GM21423 (cell line): Measurements from ENCODE around the gene AFAP1L1.
A peak's percentile ranks its signal among the peaks of the same experiment; 100 is the strongest.
"Not testable (repeated sequence)": the region's sequence is repeated elsewhere in the genome, so short reads cannot be mapped to it uniquely, and the experiment has no call there.

Experiments
- ATAC-seq: cut with Tn5 transposase; IDR thresholded peaks from one replicate; pipeline ENCODE4 v1.9.1; 2021; ENCODE audit warnings: mild to moderate bottlenecking, moderate library complexity; ENCODE audit not compliant: unreplicated experiment

Gene AFAP1L1

GRCh38 chr5:149260761-149261160 is 10.9 kb upstream of the AFAP1L1 start:
- ATAC-seq, result no peak

GRCh38 chr5:149261246-149261645 is 10.4 kb upstream of the AFAP1L1 start:
- ATAC-seq, result no peak

GRCh38 chr5:149262315-149262714 is 9.3 kb upstream of the AFAP1L1 start:
- ATAC-seq, result no peak

- ATAC-seq, result peak; percentile 80
Measured at GRCh38 chr5:149264439-149265067, 7.1 kb upstream of the AFAP1L1 start.

- no peak for ATAC-seq
Measured at GRCh38 chr5:149265068-149265465, 6.6 kb upstream of the AFAP1L1 start.

GRCh38 chr5:149265597-149265996 is 6.1 kb upstream of the AFAP1L1 start:
- ATAC-seq, result no peak

- no peak for ATAC-seq
Measured at GRCh38 chr5:149267241-149267973, 4.3 kb upstream of the AFAP1L1 start.

- ATAC-seq, result no peak
Measured at GRCh38 chr5:149268928-149269557, 2.6 kb upstream of the AFAP1L1 start.

- ATAC-seq, result no peak
Measured at GRCh38 chr5:149271195-149271715, 404 bp upstream of the AFAP1L1 start.

GRCh38 chr5:149272781-149273180 is 1.1 kb downstream of the AFAP1L1 start:
- ATAC-seq, result not testable (repeated sequence)

- no peak for ATAC-seq
Measured at GRCh38 chr5:149273237-149273636, 1.6 kb downstream of the AFAP1L1 start.

GRCh38 chr5:149273950-149274349 is 2.3 kb downstream of the AFAP1L1 start:
- ATAC-seq, result no peak

GRCh38 chr5:149274939-149275338 is 3.3 kb downstream of the AFAP1L1 start:
- ATAC-seq, result no peak

GRCh38 chr5:149277801-149278200 is 6.1 kb downstream of the AFAP1L1 start:
- ATAC-seq, result no peak

GRCh38 chr5:149278451-149279210 is 7.0 kb downstream of the AFAP1L1 start:
- no peak for ATAC-seq

GRCh38 chr5:149279661-149280060 is 8.0 kb downstream of the AFAP1L1 start:
- ATAC-seq, result no peak

- no peak for ATAC-seq
Measured at GRCh38 chr5:149280124-149280523, 8.5 kb downstream of the AFAP1L1 start.

GRCh38 chr5:149280802-149281201 is 9.1 kb downstream of the AFAP1L1 start:
- no peak for ATAC-seq

- no peak for ATAC-seq
Measured at GRCh38 chr5:149282027-149282965, 10.6 kb downstream of the AFAP1L1 start.

GRCh38 chr5:149282966-149283332 is 11.3 kb downstream of the AFAP1L1 start:
- ATAC-seq, result no peak
